Measurements from ENCODE around the gene ZNF700.
"Not testable (repeated sequence)": the region's sequence is repeated elsewhere in the genome, so short reads cannot be mapped to it uniquely, and the experiment has no call there.

ZNF700 gene

GRCh38 chr19:11941361-11941887, 16.5 kb downstream of the ZNF700 start:
- Histone ChIP-seq H3K9me3 (ENCODE audit: control insufficient read depth, low read length) (peaks cover 47% of the 10 kb centered on the region), H3K36me3 (ENCODE audit: control insufficient read depth, insufficient read depth, low read length, severe bottlenecking) (peaks cover 39% of the 10 kb centered on the region)
- not testable (repeated sequence) for H3K4me3 ChIP-seq (ENCODE audit: low read length); H3K27me3 ChIP-seq (replicated peaks; ENCODE audit: control insufficient read depth, insufficient read depth, low read length); H3K4me1 ChIP-seq (ENCODE audit: control insufficient read depth, insufficient read depth, low read length); DNase-seq (ENCODE audit: low read depth); H3K9ac ChIP-seq (ENCODE audit: low read length)

GRCh38 chr19:11942008-11942842, 17.3 kb downstream of the ZNF700 start:
- Histone ChIP-seq H3K27me3 (replicated peaks; ENCODE audit: control insufficient read depth, insufficient read depth, low read length) (no peaks in the 10 kb centered on the region), H3K4me3 (ENCODE audit: low read length) (peak overlapping the region; percentile 39), H3K4me1 (ENCODE audit: control insufficient read depth, insufficient read depth, low read length) (no peaks in the 10 kb centered on the region), H3K9me3 (ENCODE audit: control insufficient read depth, low read length) (peaks cover 55% of the 10 kb centered on the region), H3K36me3 (ENCODE audit: control insufficient read depth, insufficient read depth, low read length, severe bottlenecking) (peaks cover 47% of the 10 kb centered on the region), H3K9ac (ENCODE audit: low read length) (no peak overlapping the region)
- DNase-seq (ENCODE audit: low read depth) = no peak

GRCh38 chr19:11942843-11943108, 17.9 kb downstream of the ZNF700 start:
- Histone ChIP-seq H3K27me3 (replicated peaks; ENCODE audit: control insufficient read depth, insufficient read depth, low read length) (no peaks in the 10 kb centered on the region), H3K36me3 (ENCODE audit: control insufficient read depth, insufficient read depth, low read length, severe bottlenecking) (peaks cover 51% of the 10 kb centered on the region), H3K4me3 (ENCODE audit: low read length) (peak overlapping the region; percentile 39), H3K4me1 (ENCODE audit: control insufficient read depth, insufficient read depth, low read length) (no peaks in the 10 kb centered on the region), H3K9me3 (ENCODE audit: control insufficient read depth, low read length) (peaks cover 61% of the 10 kb centered on the region), H3K9ac (ENCODE audit: low read length) (no peak overlapping the region)
- no peak for DNase-seq (ENCODE audit: low read depth)

GRCh38 chr19:11944656-11945055, 19.7 kb downstream of the ZNF700 start:
- Histone ChIP-seq H3K9me3 (ENCODE audit: control insufficient read depth, low read length) (peaks cover 80% of the 10 kb centered on the region), H3K36me3 (ENCODE audit: control insufficient read depth, insufficient read depth, low read length, severe bottlenecking) (peaks cover 69% of the 10 kb centered on the region), H3K4me3 (ENCODE audit: low read length) (peak overlapping the region; percentile 39)

GRCh38 chr19:11948646-11949045, 23.7 kb downstream of the ZNF700 start:
- Histone ChIP-seq H3K27me3 (replicated peaks; ENCODE audit: control insufficient read depth, insufficient read depth, low read length) (no peaks in the 10 kb centered on the region), H3K4me1 (ENCODE audit: control insufficient read depth, insufficient read depth, low read length) (no peaks in the 10 kb centered on the region), H3K4me3 (ENCODE audit: low read length) (peak overlapping the region; percentile 69), H3K9me3 (ENCODE audit: control insufficient read depth, low read length) (peaks cover 100% of the 10 kb centered on the region), H3K36me3 (ENCODE audit: control insufficient read depth, insufficient read depth, low read length, severe bottlenecking) (peaks cover 87% of the 10 kb centered on the region), H3K9ac (ENCODE audit: low read length) (no peak overlapping the region)
- DNase-seq (ENCODE audit: low read depth) = no peak

More at GRCh38 chr19:11944656-11945055, 19.7 kb downstream of the ZNF700 start:
- Histone ChIP-seq H3K27me3 (replicated peaks; ENCODE audit: control insufficient read depth, insufficient read depth, low read length) (no peaks in the 10 kb centered on the region), H3K9ac (ENCODE audit: low read length) (no peak overlapping the region), H3K4me1 (ENCODE audit: control insufficient read depth, insufficient read depth, low read length) (no peaks in the 10 kb centered on the region)
- DNase-seq (ENCODE audit: low read depth) = no peak

- Histone ChIP-seq H3K9ac (ENCODE audit: low read length) (no peak overlapping the region), H3K4me3 (ENCODE audit: low read length) (peak overlapping the region; percentile 69), H3K27me3 (replicated peaks; ENCODE audit: control insufficient read depth, insufficient read depth, low read length) (no peaks in the 10 kb centered on the region), H3K9me3 (ENCODE audit: control insufficient read depth, low read length) (peaks cover 100% of the 10 kb centered on the region), H3K4me1 (ENCODE audit: control insufficient read depth, insufficient read depth, low read length) (no peaks in the 10 kb centered on the region), H3K36me3 (ENCODE audit: control insufficient read depth, insufficient read depth, low read length, severe bottlenecking) (peaks cover 82% of the 10 kb centered on the region)
- no peak for DNase-seq (ENCODE audit: low read depth)
These were observed 24.3 kb downstream of the ZNF700 start for GRCh38 chr19:11949201-11949600.

- H3K4me1 ChIP-seq (ENCODE audit: control insufficient read depth, insufficient read depth, low read length); H3K9ac ChIP-seq (ENCODE audit: low read length); H3K27me3 ChIP-seq (replicated peaks; ENCODE audit: control insufficient read depth, insufficient read depth, low read length); DNase-seq (ENCODE audit: low read depth): not testable (repeated sequence)
- Histone ChIP-seq H3K9me3 (ENCODE audit: control insufficient read depth, low read length) (peaks cover 100% of the 10 kb centered on the region), H3K36me3 (ENCODE audit: control insufficient read depth, insufficient read depth, low read length, severe bottlenecking) (peaks cover 77% of the 10 kb centered on the region), H3K4me3 (ENCODE audit: low read length) (peak overlapping the region; percentile 69)
These were observed 24.7 kb downstream of the ZNF700 start for GRCh38 chr19:11949614-11950080.

GRCh38 chr19:11950312-11950711, 25.4 kb downstream of the ZNF700 start:
- H3K4me3 ChIP-seq (ENCODE audit: low read length) = peak overlapping the region; percentile 69
- no peaks in the 10 kb centered on the region for H3K4me1 ChIP-seq (ENCODE audit: control insufficient read depth, insufficient read depth, low read length)
- DNase-seq (ENCODE audit: low read depth) = no peak
- H3K36me3 ChIP-seq (ENCODE audit: control insufficient read depth, insufficient read depth, low read length, severe bottlenecking) = peaks cover 71% of the 10 kb centered on the region
- no peaks in the 10 kb centered on the region for H3K27me3 ChIP-seq (replicated peaks; ENCODE audit: control insufficient read depth, insufficient read depth, low read length)
- no peak overlapping the region for H3K9ac ChIP-seq (ENCODE audit: low read length)
- peaks cover 99% of the 10 kb centered on the region for H3K9me3 ChIP-seq (ENCODE audit: control insufficient read depth, low read length)

GRCh38 chr19:11963566-11964355, 38.9 kb downstream of the ZNF700 start:
- H3K9me3 ChIP-seq (ENCODE audit: control insufficient read depth, low read length) = no peaks in the 10 kb centered on the region
- peak overlapping the region; percentile 85 for H3K9ac ChIP-seq (ENCODE audit: low read length)
- H3K4me1 ChIP-seq (ENCODE audit: control insufficient read depth, insufficient read depth, low read length) = peaks cover 11% of the 10 kb centered on the region
- peak; percentile 93 for DNase-seq (ENCODE audit: low read depth)
- peak overlapping the region; percentile 92 for H3K4me3 ChIP-seq (ENCODE audit: low read length)
- H3K27me3 ChIP-seq (replicated peaks; ENCODE audit: control insufficient read depth, insufficient read depth, low read length) = no peaks in the 10 kb centered on the region
- peaks cover 6% of the 10 kb centered on the region for H3K36me3 ChIP-seq (ENCODE audit: control insufficient read depth, insufficient read depth, low read length, severe bottlenecking)

- Histone ChIP-seq H3K4me1 (ENCODE audit: control insufficient read depth, insufficient read depth, low read length) (peaks cover 11% of the 10 kb centered on the region), H3K4me3 (ENCODE audit: low read length) (peak overlapping the region; percentile 92), H3K27me3 (replicated peaks; ENCODE audit: control insufficient read depth, insufficient read depth, low read length) (no peaks in the 10 kb centered on the region), H3K36me3 (ENCODE audit: control insufficient read depth, insufficient read depth, low read length, severe bottlenecking) (peaks cover 6% of the 10 kb centered on the region), H3K9ac (ENCODE audit: low read length) (peak overlapping the region; percentile 85), H3K9me3 (ENCODE audit: control insufficient read depth, low read length) (no peaks in the 10 kb centered on the region)
- no peak for DNase-seq (ENCODE audit: low read depth)
These were observed 39.6 kb downstream of the ZNF700 start for GRCh38 chr19:11964496-11964857.

Data from adipocyte (in vitro differentiated cells).